Subcutaneous abdominal adipose tissue (tissue), 5 donors: ENCODE results near the gene CHST11.

Experiments used
- H3K27ac ChIP-seq: one replicate; pipeline ENCODE4 v1.7.0; 2013; ENCODE audit warnings: low read depth, mild to moderate bottlenecking, inconsistent platforms, low read length, moderate library complexity
- H3K27me3 ChIP-seq, 5 donors: one replicate each; pipeline ENCODE4 v1.7.0; 2013; ENCODE audit warnings: low read length in 5 of 5, inconsistent platforms in 1 of 5; ENCODE audit not compliant: control insufficient read depth in 5 of 5, insufficient read depth in 4 of 5
- H3K36me3 ChIP-seq, 5 donors: one replicate each; pipeline ENCODE4 v1.7.0; 2013; ENCODE audit warnings: low read length in 5 of 5; ENCODE audit not compliant: control insufficient read depth in 5 of 5, insufficient read depth in 5 of 5
- H3K4me1 ChIP-seq, 5 donors: one replicate each; pipeline ENCODE4 v1.7.0; 2013; ENCODE audit warnings: low read length in 5 of 5, mild to moderate bottlenecking in 3 of 5, moderate library complexity in 1 of 5; ENCODE audit not compliant: control insufficient read depth in 5 of 5, insufficient read depth in 5 of 5
- H3K4me3 ChIP-seq, 5 donors: one replicate each; pipeline ENCODE4 v1.7.0; 2013; ENCODE audit warnings: low read length in 5 of 5, low read depth in 1 of 5
- H3K9ac ChIP-seq, 5 donors: one replicate each; pipeline ENCODE4 v1.7.0; 2013; ENCODE audit warnings: low read length in 5 of 5, mild to moderate bottlenecking in 4 of 5, moderate library complexity in 3 of 5
- H3K9me3 ChIP-seq, 5 donors: one replicate each; pipeline ENCODE4 v1.7.0; 2013; ENCODE audit warnings: low read length in 5 of 5; ENCODE audit not compliant: control insufficient read depth in 5 of 5
- donor health status: healthy.
- donor health status: healthy.
- donor health status: healthy.
- donor health status: healthy.
- donor health status: healthy.

CHST11 gene

GRCh38 chr12:104618691-104619090 lies 161.9 kb downstream of the CHST11 start:
- H3K27me3 ChIP-seq, result no peaks in the 10 kb centered on the region
- no peaks in the 10 kb centered on the region for H3K9me3 ChIP-seq
- H3K9ac ChIP-seq, result no peak overlapping the region
- H3K36me3 ChIP-seq, result no peaks in the 10 kb centered on the region
- no peak overlapping the region for H3K27ac ChIP-seq
- peaks cover 0 to 29% (median 15%) of the 10 kb centered on the region in 5 donors for H3K4me1 ChIP-seq
- H3K4me3 ChIP-seq, result no peak overlapping the region

GRCh38 chr12:104619305-104619704 lies 162.6 kb downstream of the CHST11 start:
- no peaks in the 10 kb centered on the region for H3K9me3 ChIP-seq
- peaks cover 0 to 29% (median 15%) of the 10 kb centered on the region in 5 donors for H3K4me1 ChIP-seq
- H3K36me3 ChIP-seq, result no peaks in the 10 kb centered on the region
- no peak overlapping the region for H3K4me3 ChIP-seq
- no peak overlapping the region for H3K27ac ChIP-seq
- H3K9ac ChIP-seq, result no peak overlapping the region
- H3K27me3 ChIP-seq, result no peaks in the 10 kb centered on the region

- no peaks in the 10 kb centered on the region for H3K27me3 ChIP-seq
- H3K4me1 ChIP-seq, result peaks cover 0 to 13% (median 9%) of the 10 kb centered on the region in 5 donors
- no peak overlapping the region for H3K9ac ChIP-seq
- H3K36me3 ChIP-seq, result no peaks in the 10 kb centered on the region
- H3K9me3 ChIP-seq, result no peaks in the 10 kb centered on the region
- no peak overlapping the region for H3K27ac ChIP-seq
- H3K4me3 ChIP-seq, result no peak overlapping the region
Observed at GRCh38 chr12:104620837-104621531, 164.2 kb downstream of the CHST11 start.

GRCh38 chr12:104622928-104623327 lies 166.2 kb downstream of the CHST11 start:
- H3K36me3 ChIP-seq, result no peaks in the 10 kb centered on the region
- H3K27me3 ChIP-seq, result no peaks in the 10 kb centered on the region
- no peak overlapping the region for H3K4me3 ChIP-seq
- no peaks in the 10 kb centered on the region for H3K9me3 ChIP-seq
- no peak overlapping the region for H3K9ac ChIP-seq
- H3K27ac ChIP-seq, result no peak overlapping the region
- peaks cover 0 to 11% (median 8%) of the 10 kb centered on the region in 5 donors for H3K4me1 ChIP-seq

- peaks cover 0 to 11% (median 8%) of the 10 kb centered on the region in 5 donors for H3K4me1 ChIP-seq
- no peak overlapping the region for H3K9ac ChIP-seq
- H3K36me3 ChIP-seq, result no peaks in the 10 kb centered on the region
- H3K9me3 ChIP-seq, result no peaks in the 10 kb centered on the region
- H3K4me3 ChIP-seq, result no peak overlapping the region
- no peaks in the 10 kb centered on the region for H3K27me3 ChIP-seq
- H3K27ac ChIP-seq, result no peak overlapping the region
Observed at GRCh38 chr12:104623883-104624282, 167.1 kb downstream of the CHST11 start.

GRCh38 chr12:104624529-104624928 lies 167.8 kb downstream of the CHST11 start:
- H3K27me3 ChIP-seq, result no peaks in the 10 kb centered on the region
- no peak overlapping the region for H3K27ac ChIP-seq
- no peaks in the 10 kb centered on the region for H3K36me3 ChIP-seq
- H3K4me1 ChIP-seq, result peaks cover 0 to 11% (median 8%) of the 10 kb centered on the region in 5 donors
- H3K9ac ChIP-seq, result no peak overlapping the region
- no peaks in the 10 kb centered on the region for H3K9me3 ChIP-seq
- no peak overlapping the region for H3K4me3 ChIP-seq

GRCh38 chr12:104626069-104626837 lies 169.5 kb downstream of the CHST11 start:
- H3K27ac ChIP-seq, result no peak overlapping the region
- peaks cover 0 to 11% (median 8%) of the 10 kb centered on the region in 5 donors for H3K4me1 ChIP-seq
- H3K36me3 ChIP-seq, result no peaks in the 10 kb centered on the region
- no peaks in the 10 kb centered on the region for H3K27me3 ChIP-seq
- H3K9me3 ChIP-seq, result no peaks in the 10 kb centered on the region
- H3K9ac ChIP-seq, result no peak overlapping the region
- H3K4me3 ChIP-seq, result no peak overlapping the region

- H3K4me1 ChIP-seq, result peaks cover 2 to 8% (median 7%) of the 10 kb centered on the region in 5 donors
- H3K27me3 ChIP-seq, result peaks cover 0 to 5% (median 0%) of the 10 kb centered on the region in 5 donors
- H3K4me3 ChIP-seq, result no peak overlapping the region
- no peaks in the 10 kb centered on the region for H3K36me3 ChIP-seq
- no peak overlapping the region for H3K27ac ChIP-seq
- H3K9me3 ChIP-seq, result no peaks in the 10 kb centered on the region
- H3K9ac ChIP-seq, result no peak overlapping the region
Observed at GRCh38 chr12:104627231-104627989, 170.7 kb downstream of the CHST11 start.

GRCh38 chr12:104627990-104628830 lies 171.5 kb downstream of the CHST11 start:
- no peak overlapping the region for H3K4me3 ChIP-seq
- H3K4me1 ChIP-seq, result peaks cover 0 to 4% (median 3%) of the 10 kb centered on the region in 5 donors
- no peak overlapping the region for H3K27ac ChIP-seq
- H3K9ac ChIP-seq, result no peak overlapping the region
- no peaks in the 10 kb centered on the region for H3K36me3 ChIP-seq
- H3K27me3 ChIP-seq, result peaks cover 0 to 5% (median 0%) of the 10 kb centered on the region in 5 donors
- H3K9me3 ChIP-seq, result no peaks in the 10 kb centered on the region
